HUDEP-2 (cell line): ENCODE data around the gene UTP3.
"Not testable (repeated sequence)": the region's sequence is repeated elsewhere in the genome, so short reads cannot be mapped to it uniquely, and the experiment has no call there.

Source experiments
- DNase-seq, 76 experiments: peaks; one replicate each; lab custom pipeline; 2025; ENCODE audit not compliant: unreplicated experiment in 76 of 76; lab: John Stamatoyannopoulos, UW

Gene UTP3

GRCh38 chr4:70713453-70714078, 25.2 kb downstream of the UTP3 start:
- DNase-seq: no peak

- no peak for DNase-seq
Measured at GRCh38 chr4:70714079-70714887, 26.0 kb downstream of the UTP3 start.

DNA sequence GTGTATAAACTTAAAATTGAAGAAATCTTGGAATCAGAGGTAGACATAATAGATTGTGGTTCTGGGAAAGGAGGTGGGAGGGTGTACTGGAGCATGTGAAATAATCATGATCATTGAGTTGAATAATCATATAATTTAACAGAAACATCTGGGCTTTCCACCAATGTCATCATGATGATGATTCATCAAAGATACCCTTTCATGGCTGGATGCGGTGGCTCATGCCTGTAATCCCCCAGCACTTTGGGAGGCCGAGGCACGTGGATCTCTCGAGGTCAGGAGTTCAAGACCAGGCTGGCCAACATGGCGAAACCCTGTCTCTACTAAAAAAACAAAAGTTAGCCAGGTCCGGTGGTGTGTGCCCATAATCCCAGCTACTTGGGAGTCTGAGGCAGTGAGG, 26.8 kb downstream of the UTP3 start:
- no peak for DNase-seq

- no peak for DNase-seq
Measured at GRCh38 chr4:70718811-70719604, 30.7 kb downstream of the UTP3 start.

DNA sequence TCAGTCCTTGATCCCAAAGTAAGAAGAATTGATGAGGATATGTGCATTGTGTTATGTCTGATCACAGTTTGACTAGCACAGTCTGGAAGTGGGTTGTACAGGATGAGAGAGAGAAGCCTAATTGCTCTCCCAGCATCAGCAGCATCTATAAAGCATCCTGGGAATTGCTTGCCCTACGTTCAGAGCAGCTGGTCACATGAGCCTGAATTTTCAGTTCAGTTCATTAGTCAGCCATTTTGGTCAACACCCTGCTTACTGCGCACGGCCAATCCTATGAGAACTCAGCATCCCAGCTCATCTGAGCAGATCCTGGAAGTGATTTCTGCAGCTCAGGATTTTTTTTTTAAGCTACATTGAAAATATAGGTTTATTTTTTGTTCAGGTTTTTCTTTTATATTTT, 33.4 kb downstream of the UTP3 start, which contains the start of gene RUFY3:
Gene RUFY3 (plus strand): TSS at position 218 of the 400 bp plus-strand sequence. CDS start 610 bp downstream, outside the sequence.
- no peak for DNase-seq

GRCh38 chr4:70722199-70722791, 34.0 kb downstream of the UTP3 start:
- peak in 8 of 76 experiments; percentile 1 to 30 (median 11) for DNase-seq

DNA sequence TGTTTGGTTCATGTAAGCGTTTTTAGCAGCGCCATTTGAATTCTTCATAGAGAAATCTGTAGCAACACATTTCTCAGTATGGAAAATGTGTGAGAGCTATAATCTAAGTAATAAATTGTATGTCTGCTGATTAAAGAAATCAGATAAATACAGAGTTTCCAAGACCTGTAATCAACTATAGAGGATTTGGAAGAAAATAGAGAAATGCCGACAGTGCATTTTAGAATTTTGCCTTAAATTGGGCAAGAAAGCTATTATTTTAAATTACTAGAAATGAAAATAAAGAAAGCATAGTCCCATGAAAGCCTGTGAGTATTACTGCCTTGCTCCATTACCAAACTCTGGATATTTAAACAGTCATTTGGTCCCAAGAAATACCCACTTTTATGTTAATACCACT, 36.1 kb downstream of the UTP3 start:
- no peak for DNase-seq

- DNase-seq: no peak
Measured at GRCh38 chr4:70725633-70726032, 37.3 kb downstream of the UTP3 start.

- DNase-seq: not testable (repeated sequence)
Measured at GRCh38 chr4:70726515-70726914, 38.2 kb downstream of the UTP3 start.

DNA sequence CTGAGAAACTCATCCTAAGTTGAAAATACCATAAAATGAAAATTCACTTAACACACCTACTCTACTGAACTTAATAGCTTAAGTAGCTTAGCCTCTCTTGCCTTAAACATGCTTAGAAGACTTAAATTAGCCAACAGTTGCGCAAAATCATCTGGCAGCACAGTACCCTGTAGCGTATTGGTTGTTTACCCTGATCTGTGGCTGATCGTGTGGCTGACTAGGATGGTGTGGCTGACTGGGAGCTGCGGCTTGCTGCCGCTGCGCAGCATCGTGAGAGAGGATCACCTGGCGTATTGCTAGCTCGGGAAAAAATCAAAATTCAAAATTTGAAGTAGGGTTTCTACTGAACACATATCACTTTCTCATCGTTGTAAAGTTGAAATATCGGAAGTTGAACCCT, 39.8 kb downstream of the UTP3 start:
- DNase-seq: no peak

- DNase-seq: not testable (repeated sequence)
Measured at GRCh38 chr4:70732878-70733277, 44.5 kb downstream of the UTP3 start.

GRCh38 chr4:70734168-70734954, 46.0 kb downstream of the UTP3 start:
- DNase-seq: peak in 6 of 76 experiments; percentile 4 to 17 (median 4)

- no peak for DNase-seq
Measured at GRCh38 chr4:70734971-70735370, 46.6 kb downstream of the UTP3 start.

DNA sequence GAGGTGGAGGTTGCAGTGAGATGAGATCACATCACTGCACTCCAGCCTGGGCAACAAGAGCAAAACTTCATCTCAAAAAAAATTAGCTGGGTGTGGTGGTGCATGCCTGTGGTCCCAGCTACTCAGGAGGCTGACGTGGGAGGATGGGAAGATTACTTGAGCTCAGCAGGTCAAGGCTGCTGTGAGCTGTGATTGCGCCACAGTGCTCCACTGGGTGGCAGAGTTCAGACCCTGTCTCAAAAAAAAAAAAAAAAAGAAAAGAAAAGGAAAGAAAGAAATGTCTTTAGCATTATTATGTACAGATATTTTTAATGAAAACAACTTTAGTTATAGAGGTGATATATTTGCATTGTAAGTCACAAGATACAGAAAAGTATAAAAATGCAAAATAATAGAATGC, 47.6 kb downstream of the UTP3 start:
- DNase-seq: peak in 33 of 76 experiments; percentile 1 to 56 (median 7)

DNA sequence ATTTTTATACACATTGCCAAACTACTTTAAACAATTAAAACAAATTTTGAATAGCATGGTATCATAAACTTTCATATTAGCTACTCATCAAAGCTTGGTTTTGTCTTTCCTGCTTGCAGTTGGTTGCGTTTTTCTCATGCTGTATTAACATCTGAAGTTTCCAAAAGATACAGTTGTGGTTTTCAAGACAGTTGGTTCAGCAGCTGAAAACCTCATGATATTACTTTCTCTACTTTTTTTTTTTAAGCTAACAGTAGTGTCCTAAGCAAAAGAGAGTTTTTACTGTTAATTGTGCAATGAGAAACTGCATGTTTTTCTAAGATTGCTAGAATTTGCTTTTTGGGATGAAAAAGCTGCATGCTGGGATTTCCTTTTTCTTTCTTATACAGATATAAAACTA, 48.7 kb downstream of the UTP3 start:
- DNase-seq: no peak

- DNase-seq: no peak
Measured at GRCh38 chr4:70737409-70737808, 49.1 kb downstream of the UTP3 start.

DNA sequence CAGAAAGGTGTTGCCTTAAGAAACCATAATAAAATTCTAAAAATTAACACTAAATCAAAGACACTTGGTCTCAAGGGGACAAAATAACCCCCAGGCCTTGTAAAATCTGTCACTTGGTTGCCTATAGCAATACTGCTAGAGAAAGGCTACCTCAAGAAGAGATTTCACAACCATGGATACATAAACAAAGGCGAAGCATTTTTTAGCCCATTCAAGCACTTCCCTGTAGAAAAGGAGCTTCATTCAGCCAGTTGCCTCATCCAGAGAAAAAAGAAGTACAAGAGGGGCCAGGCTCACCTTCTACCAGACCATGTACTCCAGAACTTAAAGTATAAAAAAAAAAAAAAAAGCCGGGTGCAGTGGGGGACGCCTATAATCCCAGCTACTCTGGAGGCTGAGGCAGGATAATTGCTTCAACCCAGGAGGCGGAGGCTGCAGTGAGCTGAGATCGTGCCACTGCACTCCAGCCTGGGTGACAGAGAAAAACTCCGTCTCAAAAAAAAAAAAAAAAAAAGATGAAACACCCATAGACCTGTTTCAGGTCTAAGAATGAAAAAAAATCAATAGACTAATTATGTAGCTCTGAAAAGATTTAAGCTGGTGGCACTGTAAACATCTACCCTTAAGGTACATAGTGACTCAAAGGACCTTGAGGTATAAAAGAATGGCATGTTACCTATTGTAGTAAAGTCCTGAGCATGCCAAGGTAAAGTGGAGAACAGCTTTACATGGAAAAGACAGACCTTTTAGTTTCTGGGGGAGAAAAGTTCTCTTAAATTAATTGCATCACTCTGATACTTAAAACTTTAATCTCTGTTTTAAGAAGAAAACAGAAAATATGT, 51.4 kb downstream of the UTP3 start:
- DNase-seq: no peak
